HG03196 (cell line): ENCODE data around the gene PLSCR5.
A peak's percentile ranks its signal among the peaks of the same experiment; 100 is the strongest.

ENCODE experiments used
- ATAC-seq: cut with Tn5 transposase; IDR thresholded peaks from one replicate; pipeline ENCODE4 v1.9.1; 2021; ENCODE audit not compliant: unreplicated experiment

PLSCR5 gene

GRCh38 chr3:146605106-146605505, at the start of gene PLSCR5:
TSS of gene PLSCR5 (minus strand) at chr3:146605346. CDS start at chr3:146605212, 134 bp downstream.
- ATAC-seq = no peak

GRCh38 chr3:146653978-146654377, 48.8 kb upstream of the PLSCR5 start:
- ATAC-seq = no peak

- ATAC-seq = no peak
Observed at GRCh38 chr3:146650691-146651442, 45.7 kb upstream of the PLSCR5 start.

- ATAC-seq = no peak
Observed at GRCh38 chr3:146646261-146646660, 41.1 kb upstream of the PLSCR5 start.

- peak; percentile 75 for ATAC-seq
Observed at GRCh38 chr3:146640955-146641867, 36.1 kb upstream of the PLSCR5 start.

- no peak for ATAC-seq
Observed at GRCh38 chr3:146640361-146640760, 35.2 kb upstream of the PLSCR5 start.

GRCh38 chr3:146638718-146639117, 33.6 kb upstream of the PLSCR5 start:
- no peak for ATAC-seq

GRCh38 chr3:146637871-146638270, 32.7 kb upstream of the PLSCR5 start:
- no peak for ATAC-seq

GRCh38 chr3:146636881-146637280, 31.7 kb upstream of the PLSCR5 start:
- no peak for ATAC-seq

GRCh38 chr3:146634346-146634745, 29.2 kb upstream of the PLSCR5 start:
- no peak for ATAC-seq

GRCh38 chr3:146628671-146629070, 23.5 kb upstream of the PLSCR5 start:
- no peak for ATAC-seq

GRCh38 chr3:146626403-146627122, 21.4 kb upstream of the PLSCR5 start:
- ATAC-seq = no peak

GRCh38 chr3:146625186-146625775, 20.1 kb upstream of the PLSCR5 start:
- ATAC-seq = no peak

GRCh38 chr3:146621723-146622122, 16.6 kb upstream of the PLSCR5 start:
- no peak for ATAC-seq

- ATAC-seq = no peak
Observed at GRCh38 chr3:146612015-146612414, 6.9 kb upstream of the PLSCR5 start.

- ATAC-seq = no peak
Observed at GRCh38 chr3:146611096-146611495, 6.0 kb upstream of the PLSCR5 start.

- ATAC-seq = no peak
Observed at GRCh38 chr3:146598535-146598934, 6.6 kb downstream of the PLSCR5 start.

GRCh38 chr3:146594843-146595482, 10.2 kb downstream of the PLSCR5 start:
- no peak for ATAC-seq

GRCh38 chr3:146593776-146594175, 11.4 kb downstream of the PLSCR5 start:
- no peak for ATAC-seq

- ATAC-seq = no peak
Observed at GRCh38 chr3:146590521-146590920, 14.6 kb downstream of the PLSCR5 start.
